Endodermal cell (in vitro differentiated cells): ENCODE results near the gene WRNIP1. TPM values are rescaled to one million over a fixed set of nuclear protein-coding genes. Genes with fewer than 3 reads are reported as not detected.

Experiments used
- DNase-seq: peaks from one replicate; pipeline ENCODE4 v3.0.0-alpha.2; 2017
- H3K27ac ChIP-seq: 2 replicates; pipeline ENCODE4 v1.5.1; 2013; ENCODE audit warnings: mild to moderate bottlenecking, low read depth, low read length, moderate library complexity
- H3K27me3 ChIP-seq: 2 replicates; pipeline ENCODE4 v1.6.1; 2013; ENCODE audit warnings: mild to moderate bottlenecking, low read length, moderate library complexity; ENCODE audit not compliant: insufficient read depth, control insufficient read depth, poor library complexity, severe bottlenecking
- H3K36me3 ChIP-seq: 2 replicates; pipeline ENCODE4 v1.7.0; 2013; ENCODE audit warnings: mild to moderate bottlenecking, low read length, moderate library complexity; ENCODE audit not compliant: control insufficient read depth, insufficient read depth
- H3K4me1 ChIP-seq: one replicate; pipeline ENCODE4 v1.7.0; 2013; ENCODE audit warnings: low read length; ENCODE audit not compliant: control insufficient read depth, insufficient read depth
- H3K4me3 ChIP-seq: 2 replicates; pipeline ENCODE4 v1.5.1; 2013; ENCODE audit warnings: mild to moderate bottlenecking, low read length, moderate library complexity
- H3K9ac ChIP-seq: 2 replicates; pipeline ENCODE4 v1.6.1; 2013; ENCODE audit warnings: mild to moderate bottlenecking, low read length, moderate library complexity; ENCODE audit not compliant: poor library complexity, severe bottlenecking; ENCODE audit errors: extremely low read depth
- H3K9me3 ChIP-seq: 2 replicates; pipeline ENCODE4 v1.6.1; 2013; ENCODE audit warnings: mild to moderate bottlenecking, low read length, moderate library complexity; ENCODE audit not compliant: control insufficient read depth
- H3K27ac Mint-ChIP-seq: 2 replicates; pipeline ENCODE4 v1.8.0; 2020; ENCODE audit warnings: mixed read lengths
- H3K27me3 Mint-ChIP-seq: 2 replicates; pipeline ENCODE4 v1.8.0; 2021; ENCODE audit warnings: mild to moderate bottlenecking, mixed read lengths; ENCODE audit not compliant: insufficient read depth
- H3K36me3 Mint-ChIP-seq: 2 replicates; pipeline ENCODE4 v1.8.0; 2020; ENCODE audit warnings: low read depth, mixed read lengths
- H3K4me1 Mint-ChIP-seq: 2 replicates; pipeline ENCODE4 v1.8.0; 2020; ENCODE audit warnings: mixed read lengths
- H3K4me3 Mint-ChIP-seq: 2 replicates; pipeline ENCODE4 v1.8.0; 2020; ENCODE audit warnings: mild to moderate bottlenecking, moderate library complexity, mixed read lengths
- H3K9me3 Mint-ChIP-seq: 2 replicates; pipeline ENCODE4 v1.8.0; 2020; ENCODE audit warnings: mild to moderate bottlenecking, mixed read lengths
- WGBS, 2 experiments: methylation state at CpG; one replicate each; pipeline versions ENCODE4 v1.1.5 to v1.1.7; 2013; ENCODE audit warnings: missing lambda C conversion rate in 2 of 2, mixed read lengths in 1 of 2; ENCODE audit not compliant: insufficient coverage in 1 of 2, insufficient read length in 1 of 2; 5-methylcytosine and 5-hydroxymethylcytosine counted together
- total RNA-seq, 2 donors: library from RNA; stranded (reverse); fragmentation: NEBNext Ultra II Directional in 1 of 2; extraction: Animal tissue kit (Norgen Biotek cat#: 25700) in 1 of 2; gene quantifications; 2 replicates in 1 of 2; 3 replicates in 1 of 2; pipeline ENCODE4 v1.2.1, GENCODE V29; 2021
- TF ChIP-seq, protein P1 (sequence below): fragments of 200-600 bp; sonication (generic); conservative IDR thresholded peaks from 2 replicates; pipeline ENCODE4 v1.5.0; 2021; ENCODE audit warnings: antibody characterized with exemption, mild to moderate bottlenecking

The WRNIP1 gene
- total RNA-seq, 2 donors from 2014 or later = 30.8 to 33.2 TPM

DNA sequence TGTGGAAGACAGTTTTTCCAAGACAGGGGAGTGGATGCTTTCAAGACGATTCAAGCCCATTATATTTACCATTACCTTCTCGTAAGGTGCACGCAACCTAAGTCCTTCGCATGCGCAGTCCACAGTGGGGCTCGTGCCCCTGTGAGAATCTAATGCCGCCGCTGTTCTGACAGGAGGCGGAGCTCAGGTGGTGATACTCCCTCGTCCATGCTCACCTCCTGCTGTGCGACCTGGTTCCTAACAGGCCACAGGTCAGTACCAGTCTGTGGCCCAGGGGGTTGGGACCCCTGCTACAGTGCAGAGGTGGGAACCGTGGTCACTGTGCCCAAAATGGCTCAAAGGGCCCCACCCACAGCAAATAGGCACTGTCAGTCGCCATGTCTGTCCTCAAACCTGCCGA is 39.8 kb downstream of the WRNIP1 start:
- H3K9me3 Mint-ChIP-seq = no peaks in the 10 kb centered on the region
- no peaks in the 10 kb centered on the region for H3K36me3 ChIP-seq
- 89 to 96% methylated on average over 8 to 14 of the region's 14 CpGs for WGBS, 2 experiments

DNA sequence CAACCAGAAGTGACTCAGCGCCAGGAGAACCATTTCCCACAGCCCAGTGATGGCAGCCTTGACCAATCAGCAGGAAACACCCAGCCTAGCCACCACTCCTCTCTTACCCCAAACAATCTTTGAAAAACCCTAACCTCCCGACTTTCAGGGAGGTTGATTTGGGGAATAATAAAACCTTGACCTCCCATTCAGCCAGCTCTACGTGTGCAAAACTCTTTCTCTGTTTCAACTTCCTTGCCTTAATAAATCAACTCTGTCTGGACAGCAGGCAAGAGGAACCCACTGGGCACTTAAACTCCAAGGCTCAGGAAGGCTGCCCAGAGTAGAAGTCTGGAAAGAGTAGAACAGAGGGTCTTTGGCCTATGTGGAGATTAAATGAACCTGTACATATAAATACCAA is 41.5 kb downstream of the WRNIP1 start:
- peak overlapping the region; percentile 24 for H3K27ac ChIP-seq
- no peaks in the 10 kb centered on the region for H3K36me3 Mint-ChIP-seq
- H3K27me3 ChIP-seq = no peaks in the 10 kb centered on the region
- H3K4me1 Mint-ChIP-seq = no peaks in the 10 kb centered on the region
- no peak overlapping the region for H3K4me3 Mint-ChIP-seq
- no peaks in the 10 kb centered on the region for H3K9me3 Mint-ChIP-seq
- no peak overlapping the region for H3K4me3 ChIP-seq
- no peaks in the 10 kb centered on the region for H3K36me3 ChIP-seq
- 80 to 89% methylated on average over 1 to 3 of the region's 3 CpGs for WGBS, 2 experiments
- H3K27me3 Mint-ChIP-seq = no peaks in the 10 kb centered on the region
- H3K9me3 ChIP-seq = no peaks in the 10 kb centered on the region
- H3K9ac ChIP-seq = no peak overlapping the region
- no peak overlapping the region for H3K27ac Mint-ChIP-seq
- TF ChIP-seq, protein P1, sequence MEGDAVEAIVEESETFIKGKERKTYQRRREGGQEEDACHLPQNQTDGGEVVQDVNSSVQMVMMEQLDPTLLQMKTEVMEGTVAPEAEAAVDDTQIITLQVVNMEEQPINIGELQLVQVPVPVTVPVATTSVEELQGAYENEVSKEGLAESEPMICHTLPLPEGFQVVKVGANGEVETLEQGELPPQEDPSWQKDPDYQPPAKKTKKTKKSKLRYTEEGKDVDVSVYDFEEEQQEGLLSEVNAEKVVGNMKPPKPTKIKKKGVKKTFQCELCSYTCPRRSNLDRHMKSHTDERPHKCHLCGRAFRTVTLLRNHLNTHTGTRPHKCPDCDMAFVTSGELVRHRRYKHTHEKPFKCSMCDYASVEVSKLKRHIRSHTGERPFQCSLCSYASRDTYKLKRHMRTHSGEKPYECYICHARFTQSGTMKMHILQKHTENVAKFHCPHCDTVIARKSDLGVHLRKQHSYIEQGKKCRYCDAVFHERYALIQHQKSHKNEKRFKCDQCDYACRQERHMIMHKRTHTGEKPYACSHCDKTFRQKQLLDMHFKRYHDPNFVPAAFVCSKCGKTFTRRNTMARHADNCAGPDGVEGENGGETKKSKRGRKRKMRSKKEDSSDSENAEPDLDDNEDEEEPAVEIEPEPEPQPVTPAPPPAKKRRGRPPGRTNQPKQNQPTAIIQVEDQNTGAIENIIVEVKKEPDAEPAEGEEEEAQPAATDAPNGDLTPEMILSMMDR = no peak
- H3K4me1 ChIP-seq = no peaks in the 10 kb centered on the region
- no peak for DNase-seq

More for the DNA sequence above, 39.8 kb downstream of the WRNIP1 start:
- Histone ChIP-seq H3K9me3 (no peaks in the 10 kb centered on the region), H3K9ac (no peak overlapping the region), H3K27ac (no peak overlapping the region), H3K27me3 (no peaks in the 10 kb centered on the region), H3K4me3 (no peak overlapping the region), H3K4me1 (no peaks in the 10 kb centered on the region)
- TF ChIP-seq, protein P1 = no peak
- H3K27ac Mint-ChIP-seq = no peak overlapping the region
- DNase-seq = no peak
- no peaks in the 10 kb centered on the region for H3K36me3 Mint-ChIP-seq
- no peaks in the 10 kb centered on the region for H3K4me1 Mint-ChIP-seq
- no peaks in the 10 kb centered on the region for H3K27me3 Mint-ChIP-seq
- no peak overlapping the region for H3K4me3 Mint-ChIP-seq

DNA sequence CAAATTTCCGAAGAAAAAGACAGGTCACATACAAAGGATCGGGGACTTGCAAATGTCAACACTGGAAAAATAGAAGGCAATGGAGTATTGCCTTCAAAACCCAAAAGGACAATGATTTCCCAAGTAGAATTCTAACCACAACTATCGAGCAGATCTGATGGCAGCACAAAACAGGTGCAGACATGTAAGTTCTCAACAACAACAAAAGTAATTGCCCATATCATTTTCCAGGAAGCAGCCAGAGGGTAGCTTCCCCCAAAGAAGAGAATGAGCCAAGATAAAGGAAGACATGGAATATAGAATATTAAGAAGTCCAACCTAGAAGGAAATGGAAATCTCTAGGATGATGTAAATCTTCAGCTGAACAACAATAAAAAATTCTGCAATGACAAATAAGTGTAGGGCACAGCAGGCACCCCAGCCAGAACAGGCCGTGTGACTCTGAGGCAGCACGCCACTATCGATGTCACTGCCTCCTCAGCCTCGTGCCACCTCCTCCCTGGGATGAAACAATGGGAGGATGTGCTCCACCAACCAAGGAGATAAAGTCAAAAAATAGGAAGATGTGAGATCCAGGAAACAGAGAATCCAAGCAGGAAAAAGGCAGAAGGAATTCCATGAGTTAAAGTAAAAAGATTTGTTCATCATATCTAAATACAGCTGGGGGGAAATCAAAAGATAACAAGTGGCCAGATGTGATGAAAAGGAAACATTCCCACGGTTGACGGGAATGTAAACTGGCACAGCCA is 42.3 kb downstream of the WRNIP1 start:
- no peaks in the 10 kb centered on the region for H3K9me3 ChIP-seq
- TF ChIP-seq, protein P1 = no peak
- H3K4me3 Mint-ChIP-seq = no peak overlapping the region
- no peaks in the 10 kb centered on the region for H3K4me1 Mint-ChIP-seq
- H3K9me3 Mint-ChIP-seq = no peaks in the 10 kb centered on the region
- 80% methylated on average over 8 to 9 of the region's 9 CpGs for WGBS, 2 experiments
- H3K9ac ChIP-seq = no peak overlapping the region
- H3K4me1 ChIP-seq = no peaks in the 10 kb centered on the region
- no peaks in the 10 kb centered on the region for H3K27me3 Mint-ChIP-seq
- H3K36me3 Mint-ChIP-seq = no peaks in the 10 kb centered on the region
- H3K27ac ChIP-seq = no peak overlapping the region
- DNase-seq = no peak
- H3K27ac Mint-ChIP-seq = no peak overlapping the region
- no peaks in the 10 kb centered on the region for H3K27me3 ChIP-seq
- no peaks in the 10 kb centered on the region for H3K36me3 ChIP-seq
- no peak overlapping the region for H3K4me3 ChIP-seq
